HG03354 (cell line): Measurements from ENCODE around the gene M1AP.

ENCODE experiments used
- ATAC-seq: cut with Tn5 transposase; IDR thresholded peaks from one replicate; pipeline ENCODE4 v1.9.1; 2021; ENCODE audit warnings: mild to moderate bottlenecking; ENCODE audit not compliant: unreplicated experiment, poor library complexity, severe bottlenecking

Gene M1AP

DNA sequence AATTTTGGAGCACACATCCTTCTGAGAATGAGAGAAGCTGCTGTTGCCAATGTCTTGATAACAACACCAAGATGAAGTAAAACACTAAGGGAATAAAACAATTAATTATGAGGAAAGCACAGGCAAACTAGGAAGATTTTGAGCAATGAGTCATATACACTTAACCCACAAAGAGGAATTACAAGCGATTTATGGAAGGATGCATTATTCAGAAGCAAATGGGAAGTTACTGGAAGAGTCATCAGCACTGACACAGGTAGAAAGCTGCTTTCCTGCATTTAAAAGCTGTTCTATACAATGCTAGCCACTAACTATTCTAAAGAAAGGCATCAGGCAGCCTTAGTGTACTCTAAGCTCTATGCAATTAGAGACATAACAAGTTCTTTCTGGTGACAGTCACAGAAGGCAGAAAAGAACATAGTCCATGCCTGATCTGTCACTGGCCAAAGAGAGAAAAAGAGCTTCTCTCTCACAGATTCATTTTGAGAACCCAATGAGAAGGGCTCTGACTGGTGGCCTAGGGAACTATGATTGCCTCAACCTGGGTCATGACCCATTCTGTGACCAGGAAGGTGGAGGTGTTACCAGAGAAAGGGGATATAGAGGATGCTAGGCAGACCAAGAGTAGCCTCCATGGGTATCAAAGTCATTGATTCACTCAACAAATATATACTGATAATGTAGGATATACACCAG is 45.4 kb downstream of the M1AP start:
- no peak for ATAC-seq

DNA sequence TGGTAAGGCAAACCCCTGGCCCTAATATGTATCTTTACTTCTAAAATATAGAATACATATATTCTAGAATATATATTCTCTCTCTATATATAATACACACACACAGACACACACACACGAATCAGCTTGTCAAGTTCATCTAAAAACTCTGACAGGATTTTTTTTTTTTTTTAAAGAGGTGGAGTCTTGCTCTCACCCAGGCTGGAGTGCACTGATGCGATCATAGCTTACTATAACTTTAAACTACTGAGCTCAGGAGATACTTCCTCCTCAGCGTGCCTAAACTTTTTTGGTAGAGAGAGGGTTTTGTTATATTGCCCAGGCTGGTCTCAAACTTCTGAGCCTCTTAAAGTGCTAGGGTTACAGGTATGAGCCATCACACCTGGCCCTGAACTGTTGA is 48.5 kb downstream of the M1AP start:
- no peak for ATAC-seq

DNA sequence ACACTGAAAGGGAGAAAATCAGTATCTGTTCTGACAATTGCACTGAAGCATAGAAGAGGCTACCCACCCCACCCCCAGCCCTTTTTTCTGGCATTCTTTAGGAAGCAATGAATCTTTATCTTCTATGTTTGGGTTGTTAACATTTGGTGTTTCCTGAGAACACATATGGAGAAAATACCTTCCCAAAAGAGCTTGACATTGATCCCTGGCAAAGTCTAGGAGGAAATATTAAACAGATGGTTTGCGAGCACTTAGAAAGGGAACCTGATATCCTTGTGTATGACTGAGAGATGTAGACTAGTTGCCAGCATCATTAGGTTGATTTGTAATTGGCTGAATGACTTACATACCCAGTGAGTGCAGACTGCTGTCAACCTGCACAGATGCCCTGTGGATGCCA is 50.7 kb downstream of the M1AP start:
- ATAC-seq: no peak

DNA sequence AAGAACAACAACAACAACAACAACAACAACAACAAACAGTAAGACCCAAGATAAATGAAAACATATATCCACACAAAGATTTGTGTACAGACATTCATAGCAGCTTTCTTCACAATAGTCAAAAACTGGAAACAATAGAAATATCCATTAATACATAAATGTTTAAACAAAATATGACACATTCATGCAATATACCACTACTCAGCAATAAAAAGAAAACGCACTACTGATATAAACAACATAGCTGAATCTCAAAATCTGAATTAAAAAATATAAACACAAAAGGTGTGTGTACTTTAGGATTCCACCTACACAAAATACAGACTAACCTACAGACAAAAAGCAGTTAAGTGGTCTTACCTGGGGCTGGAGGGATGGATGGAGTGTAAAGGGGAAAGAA is 51.5 kb downstream of the M1AP start:
- no peak for ATAC-seq

DNA sequence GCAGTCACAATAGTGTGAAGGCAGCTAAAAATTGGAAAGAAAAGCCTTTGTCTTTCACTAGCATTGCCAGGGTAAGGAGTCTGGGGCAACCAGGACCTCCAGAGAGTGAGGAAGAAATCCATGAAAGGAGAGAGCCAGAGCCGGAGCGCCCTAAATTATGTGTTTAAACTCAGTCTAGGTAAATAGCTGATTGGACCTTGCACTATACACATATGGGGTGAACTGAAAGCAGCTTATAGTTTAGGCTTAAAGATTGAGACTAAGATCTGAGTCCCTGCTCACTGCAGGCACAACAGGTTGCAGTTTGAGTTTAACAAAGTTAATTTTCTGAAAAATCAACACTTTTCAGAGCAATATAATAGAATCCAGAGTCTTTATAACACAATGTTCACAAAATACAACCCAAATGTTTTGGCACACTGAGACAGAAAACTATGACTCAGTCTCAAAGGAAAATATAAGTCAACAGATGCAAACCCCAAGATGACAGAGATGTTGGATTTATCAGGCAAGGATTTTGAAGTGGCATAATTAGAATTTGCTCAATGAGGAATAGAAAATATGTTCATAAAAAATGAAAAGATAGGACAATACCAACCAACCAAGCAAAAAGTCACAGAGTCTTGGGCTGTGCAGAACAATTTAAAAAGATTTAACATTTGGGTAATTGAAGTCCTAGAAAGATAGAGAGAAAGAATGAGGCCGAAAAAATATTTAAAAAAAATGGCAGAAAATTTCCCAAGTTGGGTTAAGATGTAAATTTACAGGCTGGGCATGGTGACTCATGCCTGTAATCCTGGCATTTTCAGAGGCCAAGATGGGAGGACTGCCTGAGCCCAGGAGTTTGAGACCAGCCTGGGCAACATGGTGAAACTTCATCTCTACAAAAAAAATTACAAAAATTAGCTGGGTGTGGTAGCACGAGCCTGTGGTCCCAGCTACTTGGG is 54.0 kb downstream of the M1AP start:
- ATAC-seq: no peak

DNA sequence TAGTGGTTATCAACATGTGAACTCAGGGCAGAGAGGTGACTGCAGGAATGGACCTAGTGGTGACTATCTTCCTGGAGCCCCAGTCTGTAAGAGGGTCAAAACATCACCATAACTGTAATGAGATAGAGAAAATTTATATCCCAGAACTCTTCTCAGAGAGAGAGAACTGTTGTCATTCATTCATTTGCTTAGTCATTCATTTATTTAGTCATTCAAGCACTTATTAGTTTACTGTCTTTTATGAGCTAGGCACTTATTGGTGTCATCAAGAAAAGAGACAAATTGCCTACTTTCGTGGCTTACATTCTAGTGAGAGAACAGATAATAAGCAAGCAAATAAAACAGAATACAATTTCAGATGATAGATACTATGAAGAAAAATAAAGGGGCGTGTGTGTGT is 59.5 kb downstream of the M1AP start:
- ATAC-seq: no peak

DNA sequence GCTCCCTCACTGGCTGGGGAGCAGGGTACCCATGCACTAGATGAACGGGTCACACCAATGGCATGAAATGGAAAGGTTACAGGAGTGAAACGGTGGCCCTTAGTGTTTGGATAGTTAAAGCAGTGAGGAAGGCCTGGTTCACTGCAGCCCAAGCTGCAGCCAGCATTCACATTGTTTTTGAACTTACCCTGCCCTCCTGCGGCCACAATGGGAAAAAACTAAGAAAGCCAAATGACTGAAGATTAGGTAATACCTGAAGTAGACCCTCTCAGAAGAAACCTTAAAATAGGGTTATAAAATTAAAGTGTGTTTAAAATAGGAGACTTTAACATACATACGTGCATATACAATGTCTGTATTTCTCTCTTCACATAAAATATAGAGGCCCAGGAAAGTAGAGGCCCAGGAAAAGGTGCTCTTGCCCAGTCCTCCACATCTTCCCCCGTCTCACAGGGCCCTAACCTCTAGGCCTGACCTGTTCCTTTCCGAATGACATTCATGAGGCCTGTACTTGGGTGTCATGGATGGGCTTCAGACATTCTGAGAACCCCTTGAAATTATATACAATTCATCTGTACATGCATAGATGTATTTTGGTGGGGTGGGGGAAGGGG is 60.4 kb downstream of the M1AP start:
- peak; percentile 75 for ATAC-seq

DNA sequence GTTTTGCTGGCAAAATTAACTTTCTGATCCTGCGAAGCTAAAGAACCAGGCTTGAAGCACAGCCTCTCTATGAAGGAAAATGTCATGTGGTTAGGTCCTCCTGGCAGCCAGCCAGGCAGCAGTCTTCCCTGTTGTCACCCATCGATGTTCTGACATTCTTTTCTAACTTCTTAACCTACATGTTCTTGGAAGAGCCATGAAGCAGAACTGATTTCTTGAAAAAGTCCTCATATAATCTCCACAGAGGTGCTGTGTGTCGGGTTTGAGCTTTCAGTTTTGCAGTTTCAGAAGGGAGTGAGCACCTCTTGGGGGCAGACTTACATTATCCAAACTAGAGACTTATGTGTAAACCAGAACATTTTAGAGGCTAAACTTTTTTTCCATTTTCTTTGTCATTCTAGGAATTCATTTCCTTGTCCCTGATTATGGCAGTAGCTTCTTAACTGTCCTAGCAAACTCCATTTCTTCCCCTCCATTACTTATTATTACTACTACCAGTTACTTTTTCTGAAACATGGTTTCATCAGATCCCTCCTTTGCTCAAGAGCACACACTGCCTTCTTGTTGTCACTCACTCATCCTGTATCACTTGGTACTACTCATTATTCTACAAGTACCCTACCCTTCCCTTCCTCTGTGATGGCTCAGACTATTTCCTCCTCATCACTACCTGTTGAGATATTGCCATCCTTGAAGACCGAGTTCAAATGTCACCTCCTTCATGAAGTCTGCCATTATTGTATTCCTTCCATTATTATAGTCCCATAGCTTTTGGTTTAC is 62.5 kb downstream of the M1AP start:
- ATAC-seq: no peak

DNA sequence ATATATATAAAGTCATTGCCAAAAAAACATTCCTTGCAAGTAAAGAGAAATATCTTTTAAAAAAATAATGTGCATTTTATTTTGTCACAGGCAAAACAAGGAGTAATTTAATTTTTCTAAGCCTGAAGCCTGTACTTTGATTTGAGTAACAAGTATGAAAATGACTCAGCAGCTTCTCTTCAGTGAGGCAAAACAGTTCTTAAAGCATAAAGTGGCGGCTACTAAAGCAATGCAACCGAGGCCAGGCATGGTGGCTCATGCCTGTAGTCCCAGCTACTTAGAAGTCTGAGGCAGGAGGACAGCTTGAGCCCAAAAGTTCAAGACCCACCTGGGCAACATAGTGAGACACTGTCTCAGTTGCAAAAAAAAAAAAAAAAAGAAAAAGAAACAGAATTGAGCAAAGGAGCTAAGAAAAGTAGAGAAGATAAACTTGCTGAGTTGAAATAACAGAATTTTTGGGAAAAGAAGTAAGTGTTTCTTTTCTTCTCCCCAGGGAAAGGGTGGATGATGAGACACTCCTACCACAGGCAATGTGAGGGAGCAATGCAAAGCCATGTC is 64.0 kb downstream of the M1AP start:
- ATAC-seq: no peak

DNA sequence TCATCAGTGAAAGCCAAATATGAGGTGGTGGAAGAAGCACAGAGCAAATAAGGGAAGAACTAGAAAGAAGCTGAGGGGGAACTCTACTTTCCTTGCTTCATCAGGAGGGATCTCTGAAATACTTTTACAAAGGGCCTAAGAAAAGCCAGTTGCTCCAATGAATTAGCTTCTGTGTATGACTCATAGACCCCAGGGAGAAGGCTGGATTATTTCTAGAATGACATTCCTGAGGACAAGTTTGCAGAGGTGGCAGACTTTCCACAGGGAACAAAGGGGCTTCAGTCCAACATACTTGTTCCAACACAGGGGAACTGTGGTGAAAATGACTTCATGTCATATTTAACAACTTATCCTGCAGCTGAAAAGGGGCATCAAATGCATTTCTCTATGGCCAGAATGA is 64.6 kb downstream of the M1AP start:
- ATAC-seq: no peak

DNA sequence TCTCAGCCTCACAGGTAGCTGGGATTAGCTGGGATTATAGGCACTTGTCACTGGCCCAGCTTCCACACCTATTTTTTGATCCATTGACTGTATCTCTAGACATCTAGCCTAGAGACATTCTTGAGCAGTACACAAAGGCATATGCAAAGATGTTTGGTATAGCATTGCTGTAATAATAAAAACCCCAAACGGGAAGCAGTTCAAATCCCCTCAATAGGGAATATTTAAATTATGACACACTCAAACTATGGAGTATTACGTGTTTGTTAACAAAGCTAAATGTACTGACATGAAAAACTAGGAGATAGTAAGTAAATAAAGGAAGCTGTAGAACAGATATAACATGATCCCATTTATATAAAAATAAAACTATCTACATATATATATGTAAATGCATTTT is 65.9 kb downstream of the M1AP start:
- ATAC-seq: no peak

DNA sequence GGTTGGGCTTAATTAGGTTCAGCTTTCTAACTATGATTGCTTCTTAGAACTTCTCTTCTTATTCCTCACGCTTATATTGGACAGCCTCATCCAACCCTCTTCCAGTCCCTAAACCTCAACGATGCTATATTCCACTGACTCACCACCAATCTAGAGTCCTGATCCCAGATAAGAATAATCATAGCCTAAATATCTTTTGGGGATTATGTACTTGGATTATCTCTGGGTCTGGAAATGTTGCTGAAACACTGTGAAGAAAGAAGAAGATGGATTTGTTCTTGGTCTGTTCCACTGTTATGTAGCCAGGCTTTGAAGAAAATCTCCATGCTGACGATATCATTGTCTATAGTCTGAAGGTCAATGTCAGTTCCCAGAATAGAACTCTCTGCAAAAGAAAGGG is 66.7 kb downstream of the M1AP start:
- ATAC-seq: no peak

DNA sequence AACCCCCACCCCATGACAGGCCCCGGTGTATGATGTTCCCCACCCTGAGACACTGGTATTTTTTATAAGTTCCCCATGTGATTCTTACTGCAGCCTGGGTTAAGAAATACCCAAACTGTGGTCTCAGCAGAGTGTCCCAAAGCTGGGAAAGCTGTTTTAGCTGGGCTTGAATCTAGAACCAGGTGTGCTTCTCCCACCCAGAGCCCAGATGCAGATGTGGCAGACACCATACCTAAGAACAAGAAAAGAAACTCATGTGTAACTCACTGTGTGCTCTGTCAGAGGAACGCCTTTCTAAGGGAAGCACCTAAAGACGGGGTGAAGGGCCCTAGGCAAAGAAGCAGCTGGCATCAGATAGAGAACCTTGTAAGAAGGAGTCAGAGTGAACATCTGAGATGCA is 69.7 kb downstream of the M1AP start:
- peak; percentile 49 for ATAC-seq

DNA sequence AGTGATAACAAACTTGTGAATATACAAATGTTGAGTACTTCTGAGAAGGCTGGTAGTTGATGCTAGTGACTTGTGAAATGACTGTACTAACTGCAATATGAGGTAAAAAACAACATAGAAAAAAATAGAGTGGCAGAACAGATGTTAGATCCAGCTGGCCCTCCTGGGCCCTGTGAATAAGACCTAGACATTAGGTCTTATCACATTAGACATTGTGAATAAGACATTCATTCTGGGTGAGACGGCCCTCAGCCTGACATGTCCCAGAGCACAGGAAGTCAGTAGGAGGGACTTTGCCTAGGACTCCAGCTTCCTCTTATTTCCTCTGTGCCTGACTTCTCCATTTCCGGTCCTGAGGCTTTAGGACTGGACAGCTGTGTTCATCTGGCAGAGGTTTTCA is 70.7 kb downstream of the M1AP start:
- ATAC-seq: peak; percentile 53

DNA sequence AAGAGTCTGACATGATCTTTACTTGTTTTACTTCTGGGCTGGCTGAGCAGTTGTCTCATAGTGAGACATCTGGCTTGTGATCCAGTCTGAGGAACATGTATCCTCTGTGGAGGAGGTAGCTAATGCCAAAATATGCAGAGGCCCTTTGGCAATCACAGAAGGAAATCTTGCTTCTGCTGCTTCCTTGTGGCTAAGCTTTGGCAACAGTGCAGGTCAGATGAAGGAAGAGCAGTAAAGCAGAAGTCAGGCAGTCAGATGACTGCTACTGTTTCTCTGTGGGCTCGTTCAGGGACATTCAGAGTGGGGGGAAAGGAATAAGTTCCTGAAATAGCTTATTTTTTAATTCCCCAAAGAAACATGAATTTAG is 71.3 kb downstream of the M1AP start:
- ATAC-seq: peak; percentile 22

DNA sequence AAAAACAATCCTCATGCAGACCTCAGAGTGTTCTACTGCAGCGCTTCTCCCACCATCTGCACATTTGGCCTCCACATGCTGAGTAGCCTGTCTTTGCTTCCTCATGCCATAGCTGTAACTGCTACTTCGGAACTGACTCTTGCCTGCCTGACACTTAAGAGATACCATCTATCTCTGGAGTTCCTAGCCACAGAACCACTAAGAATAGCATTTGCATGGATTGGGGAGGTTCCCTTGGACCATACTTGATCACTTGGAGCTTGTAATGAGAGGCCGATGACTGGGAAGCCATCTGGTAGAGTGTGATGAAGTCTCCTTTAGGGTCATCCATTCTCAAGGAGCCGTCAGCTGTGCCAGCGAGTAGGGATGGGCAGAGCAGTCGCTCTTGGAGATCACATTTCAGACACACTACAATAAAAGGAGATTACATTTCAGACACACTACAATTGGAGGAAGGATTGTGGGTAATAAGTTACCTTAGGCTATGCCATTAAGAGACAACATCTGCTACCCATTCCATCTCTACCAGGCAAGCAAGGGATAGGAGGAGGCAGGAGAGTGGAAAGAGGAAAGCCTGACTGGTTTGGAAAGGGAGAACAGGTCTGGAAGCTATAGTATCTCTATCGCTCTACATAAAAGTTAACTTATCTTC is 71.8 kb downstream of the M1AP start:
- ATAC-seq: no peak

DNA sequence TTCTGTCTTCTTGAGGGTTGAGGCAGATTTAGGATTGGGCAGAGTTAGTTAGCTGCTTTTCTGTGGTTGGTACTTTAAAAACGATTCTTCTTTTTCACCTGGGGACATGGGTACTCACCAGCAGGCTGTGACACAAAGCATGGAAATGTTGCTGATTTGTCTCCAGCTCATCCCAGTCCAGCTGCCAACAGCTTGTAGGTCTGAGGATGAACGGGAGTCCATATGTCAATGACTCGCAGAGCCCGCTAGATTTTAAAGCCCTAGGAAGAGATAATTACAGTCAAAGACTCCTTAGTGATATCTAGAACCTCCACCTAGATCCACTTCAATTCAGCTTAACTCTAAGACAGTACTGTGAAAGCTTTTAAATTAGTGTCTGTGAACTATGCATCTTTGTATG is 72.8 kb downstream of the M1AP start:
- no peak for ATAC-seq

DNA sequence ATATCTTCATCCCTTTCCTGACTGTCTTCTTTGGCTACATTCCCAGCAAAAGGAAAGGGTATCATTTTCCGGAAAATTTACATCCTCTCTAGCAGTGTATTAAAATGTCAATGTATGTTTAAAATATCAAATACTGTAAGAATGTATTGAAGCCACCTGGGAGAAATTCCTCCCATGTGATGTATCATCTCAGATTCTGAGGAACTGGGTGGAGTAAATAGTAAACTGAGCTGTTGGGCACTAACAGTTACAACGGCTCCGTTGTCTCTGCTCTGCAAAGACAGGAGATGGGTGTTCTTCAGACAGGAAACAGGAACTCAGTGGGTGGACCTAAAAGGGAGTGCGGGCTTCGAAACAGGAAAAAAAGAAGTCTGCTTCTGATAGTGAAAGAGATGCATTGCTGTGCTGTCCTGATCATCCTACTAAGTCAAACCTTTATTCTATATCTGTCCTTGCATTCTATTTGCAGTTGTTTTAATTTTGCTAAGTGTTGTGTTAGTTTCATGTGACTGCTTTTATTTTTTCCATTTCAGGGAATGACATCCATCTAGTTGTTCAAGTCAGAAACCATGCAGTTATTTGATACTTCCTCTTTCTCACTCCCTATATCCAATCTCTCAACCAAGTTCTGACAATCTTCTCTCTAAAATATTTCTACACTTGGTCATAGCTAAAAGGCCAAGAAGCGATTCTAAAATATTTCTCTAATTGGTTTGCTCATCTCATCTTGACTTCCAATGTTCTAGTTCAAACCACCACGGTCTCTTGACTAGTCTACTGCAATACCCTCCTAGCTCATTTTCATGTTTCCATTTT is 74.2 kb downstream of the M1AP start:
- ATAC-seq: peak; percentile 40
